ENCODE measurements around the gene NUMBL.
A peak's percentile ranks its signal among the peaks of the same experiment; 100 is the strongest.
"Not testable (repeated sequence)": the region's sequence is repeated elsewhere in the genome, so short reads cannot be mapped to it uniquely, and the experiment has no call there.

Gene NUMBL

GRCh38 chr19:40690050-40690692, at the start of gene NUMBL:
TSS of gene NUMBL (minus strand) at chr19:40690651. CDS start at chr19:40690483, 168 bp downstream.
- peaks cover 0 to 49% (median 28%) of the 10 kb centered on the region in 5 donors for H3K36me3 ChIP-seq (ENCODE audit: control insufficient read depth in 5 of 5, insufficient read depth in 5 of 5, low read length in 5 of 5)
- H3K27ac ChIP-seq (ENCODE audit: low read depth, low read length), result peak within 1 kb of the TSS; percentile 90
- peaks cover 9 to 47% (median 37%) of the 10 kb centered on the region in 5 donors for H3K4me1 ChIP-seq (ENCODE audit: control insufficient read depth in 5 of 5, insufficient read depth in 5 of 5, low read length in 5 of 5)
- H3K27me3 ChIP-seq (ENCODE audit: control insufficient read depth in 5 of 5, insufficient read depth in 4 of 5, low read length in 5 of 5), result no peaks in the 10 kb centered on the region
- H3K9ac ChIP-seq (ENCODE audit: low read length in 5 of 5), result peak within 1 kb of the TSS; percentile 56 to 84 (median 76)
- H3K4me3 ChIP-seq (ENCODE audit: low read depth in 1 of 5, low read length in 5 of 5), result peak within 1 kb of the TSS; percentile 59 to 85 (median 75)
- H3K9me3 ChIP-seq (ENCODE audit: control insufficient read depth in 5 of 5, low read length in 5 of 5), result no peaks in the 10 kb centered on the region

DNA sequence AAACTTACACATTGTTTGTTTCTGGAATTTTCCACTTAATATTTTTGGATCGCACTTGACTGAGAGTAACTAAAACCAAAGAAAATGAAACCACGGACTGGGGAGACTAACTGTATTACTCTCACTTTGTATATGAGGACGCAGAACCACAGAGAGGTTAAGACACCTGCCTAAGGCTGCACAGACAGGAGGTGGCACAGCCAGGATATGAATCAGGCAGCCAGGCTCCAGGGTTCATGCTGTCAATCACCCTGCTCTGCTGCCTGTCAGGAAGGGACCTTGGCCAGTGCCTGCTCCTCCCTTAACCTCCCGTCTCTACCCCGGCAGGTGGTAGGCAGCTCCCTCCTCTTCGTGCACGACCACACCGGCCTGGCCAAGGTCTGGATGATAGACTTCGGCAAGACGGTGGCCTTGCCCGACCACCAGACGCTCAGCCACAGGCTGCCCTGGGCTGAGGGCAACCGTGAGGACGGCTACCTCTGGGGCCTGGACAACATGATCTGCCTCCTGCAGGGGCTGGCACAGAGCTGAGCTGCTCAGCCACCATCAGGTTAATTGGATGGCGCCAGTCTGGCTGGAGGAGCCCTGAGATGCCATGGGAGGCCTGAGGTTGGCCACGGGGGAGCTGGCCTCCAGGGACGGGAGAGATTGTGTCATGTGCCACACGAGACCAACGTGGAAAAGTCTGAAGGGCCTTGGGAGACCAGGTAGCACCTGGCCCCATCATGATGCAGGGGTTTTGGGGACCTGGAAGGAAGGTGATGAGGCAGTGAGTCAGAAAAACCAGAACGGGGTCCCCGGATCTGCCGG, 48.8 kb upstream of the NUMBL start:
- Histone ChIP-seq H3K27me3 (ENCODE audit: control insufficient read depth in 5 of 5, insufficient read depth in 4 of 5, low read length in 5 of 5) (no peaks in the 10 kb centered on the region), H3K9me3 (ENCODE audit: control insufficient read depth in 5 of 5, low read length in 5 of 5) (no peaks in the 10 kb centered on the region), H3K4me1 (ENCODE audit: control insufficient read depth in 5 of 5, insufficient read depth in 5 of 5, low read length in 5 of 5) (peaks cover 0 to 14% (median 13%) of the 10 kb centered on the region in 5 donors), H3K4me3 (ENCODE audit: low read depth in 1 of 5, low read length in 5 of 5) (no peak overlapping the region), H3K36me3 (ENCODE audit: control insufficient read depth in 5 of 5, insufficient read depth in 5 of 5, low read length in 5 of 5) (peaks cover 3 to 77% (median 69%) of the 10 kb centered on the region in 5 donors), H3K27ac (ENCODE audit: low read depth, low read length) (peak overlapping the region; percentile 54), H3K9ac (ENCODE audit: low read length in 5 of 5) (peak overlapping the region in 1 of 5 donors; percentile 19)

DNA sequence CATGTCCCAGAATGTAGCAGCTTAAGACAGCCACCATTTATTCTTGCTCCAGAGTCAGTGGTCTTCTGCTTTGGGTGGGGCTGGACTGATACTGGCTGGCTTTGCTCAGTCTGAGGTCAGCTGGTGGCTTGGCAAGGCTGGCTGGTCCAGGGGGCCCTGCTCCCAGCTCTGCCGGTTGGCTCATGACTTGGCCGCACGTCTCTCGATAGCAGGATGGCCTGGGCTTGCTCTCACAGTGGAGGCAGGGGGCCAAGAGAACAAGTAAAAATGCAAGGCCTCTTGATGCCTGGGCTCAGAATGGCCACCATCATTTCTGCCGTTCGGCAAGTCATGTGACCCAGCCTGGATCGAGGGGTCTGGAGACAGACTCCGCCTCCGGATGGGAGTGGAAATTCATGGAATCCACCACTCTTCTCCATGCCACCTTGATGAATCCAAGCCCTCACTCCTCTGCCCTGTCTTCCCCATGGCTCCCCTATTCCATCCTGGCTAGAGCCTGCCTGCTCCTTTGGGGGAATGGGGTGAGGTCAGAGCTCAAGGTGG, 46.7 kb upstream of the NUMBL start:
- Histone ChIP-seq H3K27me3 (ENCODE audit: control insufficient read depth in 5 of 5, insufficient read depth in 4 of 5, low read length in 5 of 5) (no peaks in the 10 kb centered on the region), H3K4me1 (ENCODE audit: control insufficient read depth in 5 of 5, insufficient read depth in 5 of 5, low read length in 5 of 5) (peaks cover 0 to 14% (median 13%) of the 10 kb centered on the region in 5 donors), H3K36me3 (ENCODE audit: control insufficient read depth in 5 of 5, insufficient read depth in 5 of 5, low read length in 5 of 5) (peaks cover 12 to 84% (median 78%) of the 10 kb centered on the region in 5 donors), H3K4me3 (ENCODE audit: low read depth in 1 of 5, low read length in 5 of 5) (no peak overlapping the region), H3K9me3 (ENCODE audit: control insufficient read depth in 5 of 5, low read length in 5 of 5) (no peaks in the 10 kb centered on the region), H3K27ac (ENCODE audit: low read depth, low read length) (no peak overlapping the region), H3K9ac (ENCODE audit: low read length in 5 of 5) (no peak overlapping the region)

- Histone ChIP-seq H3K27me3 (ENCODE audit: control insufficient read depth in 5 of 5, insufficient read depth in 4 of 5, low read length in 5 of 5) (no peaks in the 10 kb centered on the region), H3K9me3 (ENCODE audit: control insufficient read depth in 5 of 5, low read length in 5 of 5) (no peaks in the 10 kb centered on the region), H3K9ac (ENCODE audit: low read length in 5 of 5) (no peak overlapping the region), H3K27ac (ENCODE audit: low read depth, low read length) (no peak overlapping the region), H3K4me3 (ENCODE audit: low read depth in 1 of 5, low read length in 5 of 5) (no peak overlapping the region), H3K4me1 (ENCODE audit: control insufficient read depth in 5 of 5, insufficient read depth in 5 of 5, low read length in 5 of 5) (peaks cover 0 to 14% (median 13%) of the 10 kb centered on the region in 5 donors), H3K36me3 (ENCODE audit: control insufficient read depth in 5 of 5, insufficient read depth in 5 of 5, low read length in 5 of 5) (peaks cover 12 to 86% (median 82%) of the 10 kb centered on the region in 5 donors)
These were observed 46.2 kb upstream of the NUMBL start for GRCh38 chr19:40736661-40737060.

DNA sequence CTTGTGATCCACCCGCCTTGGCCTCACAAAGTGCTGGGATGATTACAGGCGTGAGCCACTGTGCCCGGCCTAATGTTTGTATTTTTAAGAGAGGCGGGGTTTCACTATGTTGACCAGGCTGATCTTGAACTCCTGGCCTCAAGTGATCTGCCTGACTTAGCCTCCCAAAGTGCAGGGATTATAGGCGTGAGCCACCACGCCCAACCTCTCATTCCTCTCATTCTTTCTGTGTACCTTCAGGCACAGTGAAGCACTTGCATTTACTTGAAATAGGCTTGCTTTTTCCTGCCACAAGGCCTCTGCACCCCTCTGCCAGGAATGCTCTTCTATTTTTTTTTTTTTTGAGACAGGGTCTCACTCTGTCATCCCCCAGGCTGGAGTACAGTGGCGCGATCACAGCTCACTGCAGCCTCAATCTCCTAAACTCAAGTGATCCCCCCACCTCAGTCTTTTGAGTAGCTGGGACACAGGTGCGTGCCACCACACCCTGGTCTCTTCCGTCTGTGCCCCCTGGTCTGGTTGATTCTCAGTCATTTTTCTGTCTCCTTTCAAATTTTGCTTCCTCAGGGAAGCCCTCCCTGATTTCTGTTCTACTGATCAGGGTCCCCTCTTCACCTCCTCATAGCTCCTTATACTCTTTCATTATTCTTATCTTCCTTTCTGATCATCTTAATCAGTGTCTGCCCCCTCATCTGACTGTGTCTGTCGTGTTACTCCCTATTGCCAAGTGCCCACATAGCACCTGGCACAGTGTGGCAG, 44.7 kb upstream of the NUMBL start:
- no peak overlapping the region for H3K27ac ChIP-seq (ENCODE audit: low read depth, low read length)
- H3K4me3 ChIP-seq (ENCODE audit: low read depth in 1 of 5, low read length in 5 of 5), result no peak overlapping the region
- H3K9ac ChIP-seq (ENCODE audit: low read length in 5 of 5), result no peak overlapping the region
- H3K9me3 ChIP-seq (ENCODE audit: control insufficient read depth in 5 of 5, low read length in 5 of 5), result no peaks in the 10 kb centered on the region
- peaks cover 0 to 7% (median 5%) of the 10 kb centered on the region in 5 donors for H3K4me1 ChIP-seq (ENCODE audit: control insufficient read depth in 5 of 5, insufficient read depth in 5 of 5, low read length in 5 of 5)
- peaks cover 19 to 94% (median 89%) of the 10 kb centered on the region in 5 donors for H3K36me3 ChIP-seq (ENCODE audit: control insufficient read depth in 5 of 5, insufficient read depth in 5 of 5, low read length in 5 of 5)
- no peaks in the 10 kb centered on the region for H3K27me3 ChIP-seq (ENCODE audit: control insufficient read depth in 5 of 5, insufficient read depth in 4 of 5, low read length in 5 of 5)

DNA sequence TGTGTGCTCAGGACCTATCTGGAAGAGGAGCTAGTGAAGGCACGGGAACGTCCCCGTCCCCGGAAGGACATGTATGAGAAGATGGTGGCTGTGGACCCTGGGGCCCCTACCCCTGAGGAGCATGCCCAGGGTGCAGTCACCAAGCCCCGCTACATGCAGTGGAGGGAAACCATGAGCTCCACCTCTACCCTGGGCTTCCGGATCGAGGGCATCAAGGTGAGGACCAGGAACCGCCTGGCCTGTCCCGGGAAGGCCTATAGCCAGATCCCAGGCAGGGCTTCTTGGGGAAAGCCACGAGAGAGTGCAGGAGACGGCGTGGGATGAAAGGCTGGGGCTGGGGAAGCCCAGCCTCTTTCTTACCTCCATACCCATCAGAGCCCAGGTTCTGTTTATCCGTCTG, 42.7 kb upstream of the NUMBL start:
- Histone ChIP-seq H3K9ac (ENCODE audit: low read length in 5 of 5) (no peak overlapping the region), H3K9me3 (ENCODE audit: control insufficient read depth in 5 of 5, low read length in 5 of 5) (no peaks in the 10 kb centered on the region), H3K36me3 (ENCODE audit: control insufficient read depth in 5 of 5, insufficient read depth in 5 of 5, low read length in 5 of 5) (peaks cover 20 to 89% (median 86%) of the 10 kb centered on the region in 5 donors), H3K4me3 (ENCODE audit: low read depth in 1 of 5, low read length in 5 of 5) (no peak overlapping the region), H3K27ac (ENCODE audit: low read depth, low read length) (no peak overlapping the region), H3K27me3 (ENCODE audit: control insufficient read depth in 5 of 5, insufficient read depth in 4 of 5, low read length in 5 of 5) (no peaks in the 10 kb centered on the region), H3K4me1 (ENCODE audit: control insufficient read depth in 5 of 5, insufficient read depth in 5 of 5, low read length in 5 of 5) (no peaks in the 10 kb centered on the region)

DNA sequence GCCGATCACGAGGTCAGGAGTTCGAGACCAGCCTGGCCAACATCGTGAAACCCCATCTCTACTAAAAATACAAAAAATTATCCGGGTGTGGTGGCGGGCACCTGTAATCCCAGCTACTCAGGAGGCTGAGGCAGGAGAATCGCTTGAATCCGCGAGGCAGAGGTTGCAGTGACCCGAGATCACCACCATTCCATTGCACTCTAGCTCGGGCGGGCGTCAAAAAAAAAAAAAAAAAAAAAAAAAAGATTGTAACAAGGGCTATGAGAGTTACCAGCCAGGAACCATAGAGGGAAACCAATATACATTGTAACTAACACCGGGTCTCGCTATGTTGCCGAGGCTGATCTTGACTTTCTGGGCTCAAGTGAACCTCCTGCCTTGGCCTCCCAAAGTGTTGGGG, 41.9 kb upstream of the NUMBL start:
- peaks cover 20 to 93% (median 89%) of the 10 kb centered on the region in 5 donors for H3K36me3 ChIP-seq (ENCODE audit: control insufficient read depth in 5 of 5, insufficient read depth in 5 of 5, low read length in 5 of 5)
- H3K4me1 ChIP-seq (ENCODE audit: control insufficient read depth in 5 of 5, insufficient read depth in 5 of 5, low read length in 5 of 5); H3K27me3 ChIP-seq (ENCODE audit: control insufficient read depth in 5 of 5, insufficient read depth in 4 of 5, low read length in 5 of 5); H3K4me3 ChIP-seq (ENCODE audit: low read depth in 1 of 5, low read length in 5 of 5); H3K27ac ChIP-seq (ENCODE audit: low read depth, low read length); H3K9ac ChIP-seq (ENCODE audit: low read length in 5 of 5); H3K9me3 ChIP-seq (ENCODE audit: control insufficient read depth in 5 of 5, low read length in 5 of 5): not testable (repeated sequence)

- not testable (repeated sequence) for H3K4me3 ChIP-seq (ENCODE audit: low read depth in 1 of 5, low read length in 5 of 5); H3K4me1 ChIP-seq (ENCODE audit: control insufficient read depth in 5 of 5, insufficient read depth in 5 of 5, low read length in 5 of 5); H3K27ac ChIP-seq (ENCODE audit: low read depth, low read length); H3K9me3 ChIP-seq (ENCODE audit: control insufficient read depth in 5 of 5, low read length in 5 of 5); H3K9ac ChIP-seq (ENCODE audit: low read length in 5 of 5); H3K27me3 ChIP-seq (ENCODE audit: control insufficient read depth in 5 of 5, insufficient read depth in 4 of 5, low read length in 5 of 5)
- peaks cover 25 to 87% (median 84%) of the 10 kb centered on the region in 5 donors for H3K36me3 ChIP-seq (ENCODE audit: control insufficient read depth in 5 of 5, insufficient read depth in 5 of 5, low read length in 5 of 5)
These were observed 39.6 kb upstream of the NUMBL start for GRCh38 chr19:40730065-40730464.

DNA sequence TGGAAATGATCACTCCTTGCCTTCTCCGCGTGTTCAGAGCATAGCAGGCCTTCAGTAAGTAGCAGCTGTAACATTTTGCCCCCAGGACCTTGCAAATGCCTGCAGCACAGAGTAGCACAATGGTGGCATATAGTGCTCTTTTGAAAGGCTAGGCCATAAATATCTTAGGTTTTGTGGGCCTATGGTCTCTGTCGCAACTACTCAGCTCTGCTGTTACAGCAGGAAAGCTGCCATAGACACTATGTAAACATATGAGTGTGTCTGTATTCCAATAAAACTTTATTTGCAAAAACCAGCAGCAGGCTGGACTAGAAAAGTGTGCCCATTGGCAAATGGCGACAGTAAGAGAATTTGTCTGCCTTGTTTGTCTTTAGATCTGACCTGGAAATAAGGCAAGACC, 35.8 kb upstream of the NUMBL start:
- H3K27me3 ChIP-seq (ENCODE audit: control insufficient read depth in 5 of 5, insufficient read depth in 4 of 5, low read length in 5 of 5), result no peaks in the 10 kb centered on the region
- no peak overlapping the region for H3K4me3 ChIP-seq (ENCODE audit: low read depth in 1 of 5, low read length in 5 of 5)
- no peaks in the 10 kb centered on the region for H3K9me3 ChIP-seq (ENCODE audit: control insufficient read depth in 5 of 5, low read length in 5 of 5)
- no peak overlapping the region for H3K27ac ChIP-seq (ENCODE audit: low read depth, low read length)
- no peak overlapping the region for H3K9ac ChIP-seq (ENCODE audit: low read length in 5 of 5)
- H3K4me1 ChIP-seq (ENCODE audit: control insufficient read depth in 5 of 5, insufficient read depth in 5 of 5, low read length in 5 of 5), result peaks cover 2 to 14% (median 13%) of the 10 kb centered on the region in 5 donors
- H3K36me3 ChIP-seq (ENCODE audit: control insufficient read depth in 5 of 5, insufficient read depth in 5 of 5, low read length in 5 of 5), result peaks cover 13 to 74% (median 60%) of the 10 kb centered on the region in 5 donors

Measured in subcutaneous abdominal adipose tissue (tissue), 5 donors.